H7 (cell line): ENCODE measurements around the gene COL9A2. TPM values are rescaled to one million over a fixed set of nuclear protein-coding genes. Genes with fewer than 3 reads are reported as not detected.

Experiments
- total RNA-seq: library from RNA; depleted of rRNA; stranded (reverse); fragments of >200 nt; shearing (Covaris generic); gene quantifications from 2 replicates; pipeline ENCODE4 v1.2.3, GENCODE V29; 2014; rRNA removed

Gene COL9A2
- total RNA-seq, 1 experiment from 2014 or later: 23.8 TPM

Other genes with a start within 250 kb of the COL9A2 start
- gene PPT1, start 220.0 kb downstream of the COL9A2 start, total RNA-seq: 108 and 121 TPM in 2 replicates
- 19.6 and 36.7 TPM in 2 replicates for gene RLF, start 155.9 kb downstream of the COL9A2 start, total RNA-seq
- gene TMCO2, start 69.3 kb downstream of the COL9A2 start, total RNA-seq: 0.28 TPM in 1 of 2 replicates, not detected in the other
- gene ZMPSTE24, start 59.0 kb downstream of the COL9A2 start, total RNA-seq: 31.3 and 37.9 TPM in 2 replicates
- gene SMAP2, start 56.4 kb upstream of the COL9A2 start, total RNA-seq: 9.5 and 12.4 TPM in 2 replicates
- 4.0 and 7.2 TPM in 2 replicates for gene ZFP69B, start 133.2 kb upstream of the COL9A2 start, total RNA-seq
- gene ZFP69, start 160.0 kb upstream of the COL9A2 start, total RNA-seq: 4.8 and 9.2 TPM in 2 replicates
- gene EXO5, start 191.5 kb upstream of the COL9A2 start, total RNA-seq: 2.7 and 4.1 TPM in 2 replicates
- gene ZNF684, start 214.4 kb upstream of the COL9A2 start, total RNA-seq: 9.2 and 16.0 TPM in 2 replicates